BJ (cell line): Measurements from ENCODE around the gene WFS1. TPM values are rescaled to one million over a fixed set of nuclear protein-coding genes. Genes with fewer than 3 reads are reported as not detected.

ENCODE experiments used
- CTCF ChIA-PET: fragments of 350-600 bp; formaldehyde crosslinking; extraction: SDS; loops from one replicate; lab custom pipeline; 2021; ENCODE audit warnings: antibody characterized with exemption, inconsistent platforms; lab: Yijun Ruan, JAX
- POLR2A ChIA-PET: fragments of 300-600 bp; sonication (Branson Sonifier 250); formaldehyde crosslinking; extraction: SDS; loops from one replicate; lab custom pipeline; 2021; ENCODE audit warnings: antibody characterized with exemption; lab: Charles Lee
- DNase-seq: peaks from one replicate; pipeline ENCODE4 v3.0.0-alpha.2; 2011; ENCODE audit warnings: low read depth
- H3K27me3 ChIP-seq: 2 replicates; pipeline ENCODE4 v1.6.0; 2011; ENCODE audit warnings: low read length; ENCODE audit not compliant: control insufficient read depth, insufficient read depth
- H3K36me3 ChIP-seq: 2 replicates; pipeline ENCODE4 v1.5.1; 2011; ENCODE audit warnings: low read length; ENCODE audit not compliant: control insufficient read depth, insufficient read depth
- H3K4me3 ChIP-seq: 2 replicates; pipeline ENCODE4 v1.5.1; 2011; ENCODE audit warnings: low read depth, mild to moderate bottlenecking, control low read depth, low read length
- CTCF ChIP-seq: IDR thresholded peaks from 2 replicates; pipeline ENCODE4 v1.5.1; 2011; ENCODE audit warnings: low read depth, mild to moderate bottlenecking, control low read depth, inconsistent platforms, low read length, moderate library complexity; ENCODE audit not compliant: insufficient read depth
- polyA plus RNA-seq: library from polyadenylated mRNA; depleted of rRNA; stranded (reverse); fragments of >200 nt; gene quantifications from 2 replicates; pipeline ENCODE4 v1.2.3, GENCODE V29; 2011

The WFS1 gene
- polyA plus RNA-seq, 1 experiment, result 66.4 TPM

DNA sequence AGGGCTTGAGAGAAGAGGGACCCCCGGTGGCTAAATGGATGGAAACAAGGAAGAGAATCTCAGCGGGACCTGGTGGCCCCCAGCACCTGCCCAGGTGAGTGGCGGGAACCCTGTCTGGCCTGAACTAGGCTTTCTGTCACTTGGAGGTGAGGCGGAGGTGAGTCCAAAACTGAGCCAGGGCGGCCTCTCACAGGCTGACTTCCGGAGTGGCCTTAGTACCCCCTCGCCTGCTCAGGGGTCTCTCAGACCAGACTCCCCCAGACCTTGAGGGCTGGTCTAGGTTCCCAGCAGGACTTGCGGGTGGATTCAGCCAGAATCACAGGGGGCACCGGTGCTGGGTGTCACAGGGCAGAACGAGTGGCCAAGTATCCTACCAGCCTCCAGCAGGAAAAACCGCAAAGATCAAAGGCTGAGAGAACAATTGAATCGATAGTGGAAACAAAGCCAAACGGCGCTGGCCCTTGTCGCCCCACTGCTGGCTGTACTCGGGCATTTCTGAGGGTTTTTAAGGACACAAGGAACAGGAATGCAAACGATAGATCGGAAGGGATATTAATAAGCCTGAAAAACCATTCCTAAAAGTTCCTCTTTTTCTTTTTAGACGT is 67.8 kb downstream of the WFS1 start:
- TF ChIP-seq CTCF, result no peak
- Histone ChIP-seq H3K4me3 (no peak overlapping the region), H3K36me3 (no peaks in the 10 kb centered on the region), H3K27me3 (0 out of 2 replicates have a peak, but pooled peaks cover 3% of the 10 kb centered on the region)
- ChIA-PET CTCF (no interaction called here), POLR2A (no interaction called here)
- DNase-seq, result no peak

- TF ChIP-seq CTCF, result no peak
- Histone ChIP-seq H3K27me3 (0 out of 2 replicates have a peak, but pooled peaks cover 3% of the 10 kb centered on the region), H3K4me3 (no peak overlapping the region), H3K36me3 (no peaks in the 10 kb centered on the region)
- POLR2A ChIA-PET, result no interaction called here
- CTCF ChIA-PET, result interaction anchor here (0.6 to 2.7 kb wide), 4 partner anchors 8 to 87 kb away, joined by 3 to 10 read pairs (median 4); no protein-coding TSS in a partner anchor
- no peak for DNase-seq
Observed at GRCh38 chr4:6338175-6338950, 68.7 kb downstream of the WFS1 start.

- ChIA-PET POLR2A (no interaction called here), CTCF (interaction anchor here (0.6 to 2.7 kb wide), 5 partner anchors 9 to 341 kb away, joined by 3 to 10 read pairs (median 3); no protein-coding TSS in a partner anchor)
- no peak for DNase-seq
- Histone ChIP-seq H3K4me3 (no peak overlapping the region), H3K36me3 (no peaks in the 10 kb centered on the region), H3K27me3 (0 out of 2 replicates have a peak, but pooled peaks cover 3% of the 10 kb centered on the region)
- TF ChIP-seq CTCF, result no peak
Observed at GRCh38 chr4:6338951-6339817, 69.5 kb downstream of the WFS1 start.

GRCh38 chr4:6339818-6340445 is 70.3 kb downstream of the WFS1 start:
- ChIA-PET CTCF (interaction anchor here (0.6 to 5.6 kb wide), 3 partner anchors 8 to 342 kb away, joined by 3 to 51 read pairs (median 10); no protein-coding TSS in a partner anchor), POLR2A (no interaction called here)
- no peak for DNase-seq
- TF ChIP-seq CTCF, result no peak
- H3K36me3 ChIP-seq, result no peaks in the 10 kb centered on the region
- no peak overlapping the region for H3K4me3 ChIP-seq
- H3K27me3 ChIP-seq, result 0 out of 2 replicates have a peak, but pooled peaks cover 3% of the 10 kb centered on the region
